ENCODE measurements around the gene SUGCT.

GRCh38 chr7:40400525-40400924 is 265.7 kb downstream of the SUGCT start:
- TF ChIP-seq POLR2AphosphoS5 (IDR thresholded peaks at IDR 0.05; ENCODE audit: borderline replicate concordance, low read depth, low read length) = no peak
- TF ChIP-seq EZH2 (IDR thresholded peaks at IDR 0.05) = no peak

Data from SK-N-MC (cell line).